Left lung (tissue), 10 donors: ENCODE results near the gene ZNF808. TPM values are rescaled to one million over a fixed set of nuclear protein-coding genes. Genes with fewer than 3 reads are reported as not detected.
"Not testable (repeated sequence)": the region's sequence is repeated elsewhere in the genome, so short reads cannot be mapped to it uniquely, and the experiment has no call there.

Experiments used
- ATAC-seq: fragments of 200-7000 bp; cut with Tn5 transposase; one replicate; pipeline ENCODE4 v1.9.1; 2020; ENCODE audit warnings: moderate library complexity
- DNase-seq, 4 donors: peaks; one replicate each; pipeline ENCODE4 v3.0.0-alpha.2; 2013 to 2020
- H3K27ac ChIP-seq, 2 donors: fragments of 200-600 bp; sonication (generic) in 1 of 2; one replicate each; pipeline versions ENCODE4 v1.5.0 to v1.8.0; 2020 to 2021
- H3K27me3 ChIP-seq, 2 donors: fragments of 200-600 bp; sonication (generic) in 1 of 2; one replicate each; pipeline versions ENCODE4 v1.5.0 to v1.8.0; 2020 to 2021
- H3K36me3 ChIP-seq, 2 donors: fragments of 200-600 bp; sonication (generic) in 1 of 2; one replicate each; pipeline versions ENCODE4 v1.5.0 to v1.8.0; 2020 to 2021
- H3K4me1 ChIP-seq, 2 donors: fragments of 200-600 bp; one replicate each; pipeline ENCODE4 v1.8.0; 2021
- H3K4me3 ChIP-seq, 2 donors: fragments of 200-600 bp; sonication (generic) in 1 of 2; one replicate each; pipeline versions ENCODE4 v1.5.0 to v1.8.0; 2020 to 2021; ENCODE audit warnings: mild to moderate bottlenecking in 1 of 2
- H3K9me3 ChIP-seq, 2 donors: fragments of 200-600 bp; sonication (generic) in 1 of 2; one replicate each; pipeline versions ENCODE4 v1.5.0 to v1.8.0; 2020 to 2021
- intact Hi-C, 2 donors: fragments of 100-400 bp; cut with DNase I; formaldehyde crosslinking; loops; one replicate each; pipeline versions ENCODE4 v1.11.2 to v1.14.2; 2022
- polyA plus RNA-seq, 6 donors: library from polyadenylated mRNA; unstranded; fragments of 120-200 nt; gene quantifications; one replicate each; pipeline ENCODE4 v1.2.1, GENCODE V29; 2013; ENCODE audit not compliant: insufficient read length in 6 of 6
- total RNA-seq, 2 donors: library from RNA; stranded (reverse); fragmentation: NEBNext Ultra II Directional; extraction: Animal tissue kit (Norgen Biotek cat#: 25700); gene quantifications; one replicate each; pipeline ENCODE4 v1.2.1, GENCODE V29; 2021
- TF ChIP-seq, protein P1 (sequence below), 2 donors: fragments of 200-600 bp; sonication (generic) in 1 of 2; IDR thresholded peaks; one replicate each; pipeline versions ENCODE4 v1.5.0 to v1.8.0; 2021; ENCODE audit warnings: antibody characterized with exemption in 2 of 2
- donor health status: DM: no; HTN: yes; CAD: no.
- donor health status: DM: no; HTN: no; CAD: no.

The ZNF808 gene
- total and polyA plus RNA-seq, 8 donors = 13.9 to 24.6 (median 19.0) TPM

- H3K4me1 ChIP-seq = no peaks in the 10 kb centered on the region
- intact Hi-C loops = no loop called here
- peaks cover 2 to 98% of the 10 kb centered on the region in 2 donors for H3K36me3 ChIP-seq
- no peak for ATAC-seq
- H3K27ac ChIP-seq = no peak overlapping the region
- peaks cover 6 to 97% of the 10 kb centered on the region in 2 donors for H3K9me3 ChIP-seq
- no peak overlapping the region for H3K4me3 ChIP-seq
- H3K27me3 ChIP-seq = no peaks in the 10 kb centered on the region
- TF ChIP-seq, protein P1, sequence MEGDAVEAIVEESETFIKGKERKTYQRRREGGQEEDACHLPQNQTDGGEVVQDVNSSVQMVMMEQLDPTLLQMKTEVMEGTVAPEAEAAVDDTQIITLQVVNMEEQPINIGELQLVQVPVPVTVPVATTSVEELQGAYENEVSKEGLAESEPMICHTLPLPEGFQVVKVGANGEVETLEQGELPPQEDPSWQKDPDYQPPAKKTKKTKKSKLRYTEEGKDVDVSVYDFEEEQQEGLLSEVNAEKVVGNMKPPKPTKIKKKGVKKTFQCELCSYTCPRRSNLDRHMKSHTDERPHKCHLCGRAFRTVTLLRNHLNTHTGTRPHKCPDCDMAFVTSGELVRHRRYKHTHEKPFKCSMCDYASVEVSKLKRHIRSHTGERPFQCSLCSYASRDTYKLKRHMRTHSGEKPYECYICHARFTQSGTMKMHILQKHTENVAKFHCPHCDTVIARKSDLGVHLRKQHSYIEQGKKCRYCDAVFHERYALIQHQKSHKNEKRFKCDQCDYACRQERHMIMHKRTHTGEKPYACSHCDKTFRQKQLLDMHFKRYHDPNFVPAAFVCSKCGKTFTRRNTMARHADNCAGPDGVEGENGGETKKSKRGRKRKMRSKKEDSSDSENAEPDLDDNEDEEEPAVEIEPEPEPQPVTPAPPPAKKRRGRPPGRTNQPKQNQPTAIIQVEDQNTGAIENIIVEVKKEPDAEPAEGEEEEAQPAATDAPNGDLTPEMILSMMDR (IDR thresholded peaks at IDR 0.05) = no peak
- no peak for DNase-seq
These were observed 26.9 kb downstream of the ZNF808 start for GRCh38 chr19:52554216-52554971.

- H3K4me1 ChIP-seq = no peaks in the 10 kb centered on the region
- DNase-seq (no peak), ATAC-seq (no peak)
- H3K4me3 ChIP-seq = no peak overlapping the region
- TF ChIP-seq, protein P1 (IDR thresholded peaks at IDR 0.05) = no peak
- peaks cover 6 to 98% of the 10 kb centered on the region in 2 donors for H3K9me3 ChIP-seq
- intact Hi-C loops = no loop called here
- peaks cover 0 to 94% of the 10 kb centered on the region in 2 donors for H3K36me3 ChIP-seq
- H3K27ac ChIP-seq = no peak overlapping the region
- no peaks in the 10 kb centered on the region for H3K27me3 ChIP-seq
These were observed 29.9 kb downstream of the ZNF808 start for GRCh38 chr19:52557231-52557995.

- ATAC-seq, H3K4me1 ChIP-seq, H3K4me3 ChIP-seq, H3K27me3 ChIP-seq, intact Hi-C loops, DNase-seq, H3K27ac ChIP-seq: not testable (repeated sequence)
- Histone ChIP-seq H3K36me3 (peaks cover 0 to 94% of the 10 kb centered on the region in 2 donors), H3K9me3 (peaks cover 6 to 98% of the 10 kb centered on the region in 2 donors)
These were observed 31.4 kb downstream of the ZNF808 start for GRCh38 chr19:52558732-52559445.

DNA sequence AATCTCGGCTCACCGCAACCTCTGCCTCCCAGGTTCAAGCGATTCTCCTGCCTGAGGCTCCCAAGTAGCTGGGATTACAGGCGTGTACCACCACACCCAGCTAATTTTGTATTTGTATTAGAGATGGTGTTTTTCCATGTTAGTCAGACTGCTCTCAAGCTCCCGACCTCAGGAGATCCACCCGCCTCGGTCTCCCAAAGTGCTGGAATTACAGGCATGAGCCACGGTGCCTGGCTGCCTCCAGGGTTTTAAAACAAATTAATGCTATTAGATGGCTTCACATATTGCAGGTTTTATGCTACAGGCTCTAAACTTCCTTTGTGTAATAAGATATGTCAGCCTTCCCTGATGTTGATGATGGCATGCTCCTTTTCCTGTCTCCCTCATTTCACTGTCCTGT, 34.1 kb downstream of the ZNF808 start:
- intact Hi-C loops, H3K27me3 ChIP-seq, ATAC-seq, DNase-seq, H3K4me1 ChIP-seq, H3K4me3 ChIP-seq, H3K27ac ChIP-seq: not testable (repeated sequence)
- peaks cover 2 to 98% of the 10 kb centered on the region in 2 donors for H3K9me3 ChIP-seq
- H3K36me3 ChIP-seq = peaks cover 0 to 79% of the 10 kb centered on the region in 2 donors

GRCh38 chr19:52566121-52566520, 38.7 kb downstream of the ZNF808 start:
- Histone ChIP-seq H3K36me3 (peaks cover 0 to 40% of the 10 kb centered on the region in 2 donors), H3K27ac (no peak overlapping the region), H3K27me3 (no peaks in the 10 kb centered on the region), H3K9me3 (peaks cover 0 to 77% of the 10 kb centered on the region in 2 donors), H3K4me3 (no peak overlapping the region), H3K4me1 (peaks cover 0 to 15% of the 10 kb centered on the region in 2 donors)
- DNase-seq (no peak), ATAC-seq (no peak)
- intact Hi-C loops = no loop called here
- TF ChIP-seq, protein P1 (IDR thresholded peaks at IDR 0.05) = no peak
